SK-N-SH (cell line): ENCODE data around the gene XAB2. TPM values are rescaled to one million over a fixed set of nuclear protein-coding genes. Genes with fewer than 3 reads are reported as not detected.

Experiments used
- CTCF ChIA-PET: fragments of 300-600, 350-600 bp; formaldehyde crosslinking; extraction: SDS; loops from one replicate; lab custom pipeline; 2021; lab: Yijun Ruan, JAX
- POLR2A ChIA-PET: fragments of 350-600 bp; sonication (Branson Sonifier 250); formaldehyde crosslinking; extraction: SDS; loops from one replicate; lab custom pipeline; 2020; ENCODE audit warnings: antibody characterized with exemption, inconsistent platforms; lab: Yijun Ruan, JAX
- DNase-seq: peaks from one replicate; pipeline ENCODE4 v3.0.0; 2012
- H2AFZ ChIP-seq: fragments of 200-600 bp; sonication (generic); 2 replicates; pipeline ENCODE4 v1.8.1; 2016; ENCODE audit warnings: antibody characterized with exemption, mild to moderate bottlenecking, low read depth
- H3F3A ChIP-seq: fragments of 200-600 bp; sonication (generic); replicated peaks from 2 replicates; pipeline ENCODE3; 2016; ENCODE audit warnings: antibody characterized with exemption, mild to moderate bottlenecking; ENCODE audit not compliant: insufficient read depth
- H3K27ac ChIP-seq, 2 experiments: fragments of 200-500 bp in 1 of 2; fragments of 200-600 bp in 1 of 2; sonication (Bioruptor generic) in 1 of 2; sonication (generic), shearing (Covaris generic) in 1 of 2; 2 replicates each; pipeline versions ENCODE4 v1.5.1 to v1.6.1; 2014 to 2016; ENCODE audit warnings: low read depth in 2 of 2, inconsistent platforms in 1 of 2, low read length in 1 of 2, mild to moderate bottlenecking in 1 of 2, mixed read lengths in 1 of 2
- H3K27me3 ChIP-seq: fragments of 200-600 bp; sonication (generic), shearing (Covaris generic); 2 replicates; pipeline ENCODE4 v1.6.1; 2016; ENCODE audit warnings: mixed run types; ENCODE audit not compliant: insufficient read depth
- H3K36me3 ChIP-seq, 2 experiments: fragments of 200-500 bp in 1 of 2; fragments of 200-600 bp in 1 of 2; sonication (Bioruptor generic) in 1 of 2; sonication (generic) in 1 of 2; replicated peaks in 1 of 2; 2 replicates each; pipeline versions ENCODE3 to v1.5.1; 2014 to 2016; ENCODE audit warnings: low read length in 1 of 2, mild to moderate bottlenecking in 1 of 2; ENCODE audit not compliant: insufficient read depth in 2 of 2, control insufficient read depth in 1 of 2
- H3K4me1 ChIP-seq, 2 experiments: fragments of 200-500 bp in 1 of 2; fragments of 200-600 bp in 1 of 2; sonication (Bioruptor generic) in 1 of 2; sonication (generic), shearing (Covaris generic) in 1 of 2; 2 replicates each; pipeline versions ENCODE4 v1.5.1 to v1.6.1; 2014 to 2016; ENCODE audit warnings: low read depth in 1 of 2, low read length in 1 of 2, mixed run types in 1 of 2; ENCODE audit not compliant: insufficient read depth in 2 of 2, control insufficient read depth in 1 of 2
- H3K4me2 ChIP-seq: fragments of 200-600 bp; sonication (generic), shearing (Covaris generic); 2 replicates; pipeline ENCODE4 v1.6.1; 2017; ENCODE audit warnings: mixed run types
- H3K4me3 ChIP-seq, 2 experiments: fragments of 200-500 bp in 1 of 2; fragments of 200-600 bp in 1 of 2; sonication (Bioruptor generic) in 1 of 2; sonication (generic), shearing (Covaris generic) in 1 of 2; 2 replicates each; pipeline versions ENCODE4 v1.5.1 to v1.8.1; 2014 to 2016; ENCODE audit warnings: low read depth in 2 of 2, inconsistent platforms in 1 of 2, low read length in 1 of 2, mild to moderate bottlenecking in 1 of 2, mixed read lengths in 1 of 2, moderate library complexity in 1 of 2
- H3K79me2 ChIP-seq: fragments of 200-600 bp; sonication (generic); 2 replicates; pipeline ENCODE4 v1.8.1; 2017; ENCODE audit warnings: mild to moderate bottlenecking; ENCODE audit not compliant: insufficient read depth
- H3K9ac ChIP-seq: fragments of 200-600 bp; sonication (generic); 2 replicates; pipeline ENCODE4 v1.6.1; 2017; ENCODE audit warnings: mixed run types
- H3K9me2 ChIP-seq: fragments of 200-600 bp; sonication (generic); 2 replicates; pipeline ENCODE4 v1.6.1; 2017; ENCODE audit warnings: mixed run types
- H3K9me3 ChIP-seq: fragments of 200-600 bp; sonication (generic); 2 replicates; pipeline ENCODE4 v1.6.1; 2017; ENCODE audit warnings: mixed run types, mild to moderate bottlenecking, moderate library complexity
- H4K20me1 ChIP-seq: fragments of 200-600 bp; sonication (generic); 2 replicates; pipeline ENCODE4 v1.6.1; 2017; ENCODE audit warnings: mild to moderate bottlenecking, mixed run types; ENCODE audit not compliant: insufficient read depth
- CTCF ChIP-seq: fragments of 200-600 bp; sonication (generic); IDR thresholded peaks from 2 replicates; pipeline ENCODE4 v1.6.1; 2017; ENCODE audit warnings: antibody characterized with exemption, mild to moderate bottlenecking, moderate library complexity
- EZH2phosphoT487 ChIP-seq: fragments of 200-600 bp; sonication (generic); IDR thresholded peaks from 2 replicates; pipeline ENCODE4 v1.6.1; 2017; ENCODE audit warnings: low read depth, mixed run types, mild to moderate bottlenecking, antibody characterized with exemption, moderate library complexity, borderline replicate concordance
- FOSL2 ChIP-seq: IDR thresholded peaks from 2 replicates; pipeline ENCODE4 v1.4.0; 2012; ENCODE audit warnings: low read depth, mild to moderate bottlenecking, moderate library complexity, borderline replicate concordance
- FOXM1 ChIP-seq: IDR thresholded peaks from 2 replicates; pipeline ENCODE4 v1.4.0; 2012; ENCODE audit warnings: low read depth, mild to moderate bottlenecking
- GABPA ChIP-seq: IDR thresholded peaks from 2 replicates; pipeline ENCODE4 v1.4.0; 2012; ENCODE audit warnings: low read depth, mild to moderate bottlenecking
- JUND ChIP-seq: IDR thresholded peaks from 2 replicates; pipeline ENCODE4 v1.4.0; 2012
- MXI1 ChIP-seq: IDR thresholded peaks from 2 replicates; pipeline ENCODE4 v1.6.1; 2012; ENCODE audit warnings: mild to moderate bottlenecking, low read depth, low read length, improper control_type of control experiment
- NRF1 ChIP-seq: IDR thresholded peaks from 2 replicates; pipeline ENCODE4 v1.6.1; 2012; ENCODE audit warnings: low read depth, mild to moderate bottlenecking, low read length
- REST ChIP-seq: IDR thresholded peaks from 2 replicates; pipeline ENCODE4 v1.6.1; 2012; ENCODE audit warnings: mild to moderate bottlenecking, low read depth, low read length, moderate library complexity
- RFX5 ChIP-seq: IDR thresholded peaks from 2 replicates; pipeline ENCODE4 v1.6.1; 2012; ENCODE audit warnings: mild to moderate bottlenecking, improper control_type of control experiment, low read length
- RXRA ChIP-seq: IDR thresholded peaks from 2 replicates; pipeline ENCODE4 v1.4.0; 2012; ENCODE audit warnings: low read depth, mild to moderate bottlenecking, borderline replicate concordance
- SIN3A ChIP-seq: IDR thresholded peaks from 2 replicates; pipeline ENCODE4 v1.6.1; 2012; ENCODE audit warnings: low read depth, mild to moderate bottlenecking, low read length, moderate library complexity, borderline replicate concordance
- SMC3 ChIP-seq: IDR thresholded peaks from 2 replicates; pipeline ENCODE4 v1.6.1; 2012; ENCODE audit warnings: low read depth, low read length, improper control_type of control experiment
- TAF1 ChIP-seq: IDR thresholded peaks from 2 replicates; pipeline ENCODE4 v1.6.1; 2012; ENCODE audit warnings: low read depth, mild to moderate bottlenecking, low read length, moderate library complexity, borderline replicate concordance
- USF2 ChIP-seq: fragments of 150-350 bp; IDR thresholded peaks from 2 replicates; pipeline ENCODE4 v1.6.1; 2017; ENCODE audit warnings: antibody characterized with exemption, low read length, low read depth, borderline replicate concordance
- WGBS: methylation state at CpG from one replicate; pipeline ENCODE4 v1.1.6; 2017; ENCODE audit warnings: low lambda C conversion rate; 5-methylcytosine and 5-hydroxymethylcytosine counted together
- polyA plus RNA-seq, 3 experiments: library from polyadenylated mRNA; depleted of rRNA; stranded (reverse); fragments of >200 nt; gene quantifications; 2 replicates each; pipeline ENCODE4 v1.2.3, GENCODE V29; 2012
- TF ChIP-seq, protein P1 (sequence below): fragments of 150-350 bp; IDR thresholded peaks from 2 replicates; pipeline ENCODE4 v1.6.1; 2016; ENCODE audit warnings: mild to moderate bottlenecking, low read depth, low read length
- TF ChIP-seq, protein P2 (sequence below): IDR thresholded peaks from 2 replicates; pipeline ENCODE4 v1.4.0; 2012; ENCODE audit warnings: low read depth, borderline replicate concordance
- TF ChIP-seq, protein P3 (sequence below): IDR thresholded peaks from 2 replicates; pipeline ENCODE4 v1.4.0; 2012; ENCODE audit warnings: low read depth, borderline replicate concordance
- TF ChIP-seq, protein P4 (sequence below): IDR thresholded peaks from 2 replicates; pipeline ENCODE4 v1.4.0; 2012; ENCODE audit warnings: low read depth

The XAB2 gene
- polyA plus RNA-seq, 1 of the 3 experiments (the other 2 are of a cell fraction), result 43.3 TPM

DNA sequence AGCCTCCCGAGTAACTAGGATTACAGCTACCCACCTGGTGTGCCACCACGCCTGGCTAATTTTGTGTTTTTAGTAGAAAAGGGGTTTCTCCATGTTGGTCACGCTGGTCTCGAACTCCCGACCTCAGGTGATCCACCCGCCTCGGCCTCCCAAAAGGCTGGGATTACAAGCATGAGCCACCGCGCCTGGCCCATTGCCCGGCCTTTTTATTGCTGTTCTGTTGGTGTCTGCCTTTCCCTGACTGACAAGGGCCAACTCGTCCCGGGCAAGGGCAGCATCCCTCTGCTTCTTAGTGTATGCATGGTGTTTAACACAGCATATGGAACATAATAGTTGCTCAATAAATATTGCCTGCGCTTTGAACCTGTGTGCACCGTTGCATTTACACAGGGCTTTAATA is 33.3 kb upstream of the XAB2 start (continued):
- no peak for TF ChIP-seq USF2

GRCh38 chr19:7661744-7662538 is 32.6 kb upstream of the XAB2 start:
- Histone ChIP-seq H2AFZ (no peak overlapping the region), H3F3A (no peaks in the 10 kb centered on the region), H3K36me3 (no peaks in the 10 kb centered on the region), H3K9me2 (no peaks in the 10 kb centered on the region), H3K4me2 (no peak overlapping the region), H3K9ac (no peak overlapping the region), H4K20me1 (no peaks in the 10 kb centered on the region), H3K4me1 (no peaks in the 10 kb centered on the region), H3K79me2 (no peaks in the 10 kb centered on the region), H3K27me3 (peaks cover 56% of the 10 kb centered on the region), H3K4me3 (no peak overlapping the region), H3K27ac (no peak overlapping the region), H3K9me3 (no peaks in the 10 kb centered on the region)
- no peak for DNase-seq
- TF ChIP-seq EZH2phosphoT487 (no peak), RFX5 (no peak), FOXM1 (no peak), TAF1 (no peak), NRF1 (no peak), RXRA (no peak), CTCF (no peak), MXI1 (no peak), REST (no peak), SIN3A (no peak), JUND (no peak), SMC3 (no peak), GABPA (no peak), FOSL2 (no peak)
- TF ChIP-seq, protein P1, sequence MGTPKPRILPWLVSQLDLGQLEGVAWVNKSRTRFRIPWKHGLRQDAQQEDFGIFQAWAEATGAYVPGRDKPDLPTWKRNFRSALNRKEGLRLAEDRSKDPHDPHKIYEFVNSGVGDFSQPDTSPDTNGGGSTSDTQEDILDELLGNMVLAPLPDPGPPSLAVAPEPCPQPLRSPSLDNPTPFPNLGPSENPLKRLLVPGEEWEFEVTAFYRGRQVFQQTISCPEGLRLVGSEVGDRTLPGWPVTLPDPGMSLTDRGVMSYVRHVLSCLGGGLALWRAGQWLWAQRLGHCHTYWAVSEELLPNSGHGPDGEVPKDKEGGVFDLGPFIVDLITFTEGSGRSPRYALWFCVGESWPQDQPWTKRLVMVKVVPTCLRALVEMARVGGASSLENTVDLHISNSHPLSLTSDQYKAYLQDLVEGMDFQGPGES, result no peak
- TF ChIP-seq, protein P2, sequence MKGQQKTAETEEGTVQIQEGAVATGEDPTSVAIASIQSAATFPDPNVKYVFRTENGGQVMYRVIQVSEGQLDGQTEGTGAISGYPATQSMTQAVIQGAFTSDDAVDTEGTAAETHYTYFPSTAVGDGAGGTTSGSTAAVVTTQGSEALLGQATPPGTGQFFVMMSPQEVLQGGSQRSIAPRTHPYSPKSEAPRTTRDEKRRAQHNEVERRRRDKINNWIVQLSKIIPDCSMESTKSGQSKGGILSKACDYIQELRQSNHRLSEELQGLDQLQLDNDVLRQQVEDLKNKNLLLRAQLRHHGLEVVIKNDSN, result no peak
- TF ChIP-seq, protein P3, sequence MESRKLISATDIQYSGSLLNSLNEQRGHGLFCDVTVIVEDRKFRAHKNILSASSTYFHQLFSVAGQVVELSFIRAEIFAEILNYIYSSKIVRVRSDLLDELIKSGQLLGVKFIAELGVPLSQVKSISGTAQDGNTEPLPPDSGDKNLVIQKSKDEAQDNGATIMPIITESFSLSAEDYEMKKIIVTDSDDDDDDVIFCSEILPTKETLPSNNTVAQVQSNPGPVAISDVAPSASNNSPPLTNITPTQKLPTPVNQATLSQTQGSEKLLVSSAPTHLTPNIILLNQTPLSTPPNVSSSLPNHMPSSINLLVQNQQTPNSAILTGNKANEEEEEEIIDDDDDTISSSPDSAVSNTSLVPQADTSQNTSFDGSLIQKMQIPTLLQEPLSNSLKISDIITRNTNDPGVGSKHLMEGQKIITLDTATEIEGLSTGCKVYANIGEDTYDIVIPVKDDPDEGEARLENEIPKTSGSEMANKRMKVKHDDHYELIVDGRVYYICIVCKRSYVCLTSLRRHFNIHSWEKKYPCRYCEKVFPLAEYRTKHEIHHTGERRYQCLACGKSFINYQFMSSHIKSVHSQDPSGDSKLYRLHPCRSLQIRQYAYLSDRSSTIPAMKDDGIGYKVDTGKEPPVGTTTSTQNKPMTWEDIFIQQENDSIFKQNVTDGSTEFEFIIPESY, result no peak
- TF ChIP-seq, protein P4, sequence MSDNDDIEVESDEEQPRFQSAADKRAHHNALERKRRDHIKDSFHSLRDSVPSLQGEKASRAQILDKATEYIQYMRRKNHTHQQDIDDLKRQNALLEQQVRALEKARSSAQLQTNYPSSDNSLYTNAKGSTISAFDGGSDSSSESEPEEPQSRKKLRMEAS, result no peak
- 26% methylated on average over 8 of the region's 8 CpGs for WGBS
- ChIA-PET CTCF (interaction anchor here (1.5 to 2.9 kb wide), 4 partner anchors 10 to 94 kb away, joined by 7 to 10 read pairs (median 8); partner anchors contain the start of gene TRAPPC5), POLR2A (no interaction called here)
